OCI-LY7 (cell line): ENCODE results near the gene RNF169.

Experiments used
- EZH2phosphoT487 ChIP-seq: fragments of 200-600 bp; sonication (generic); IDR thresholded peaks from 2 replicates; pipeline ENCODE4 v1.6.1; 2018; ENCODE audit warnings: low read depth, borderline replicate concordance, mild to moderate bottlenecking, mixed run types, antibody characterized with exemption, low read length, moderate library complexity, mixed read lengths
- TF ChIP-seq, protein P1 (sequence below): fragments of 200-600 bp; sonication (generic); conservative IDR thresholded peaks from 2 replicates; pipeline ENCODE4 v1.5.1; 2014; ENCODE audit warnings: mild to moderate bottlenecking, antibody characterized with exemption, low read length, moderate library complexity, mixed read lengths

DNA sequence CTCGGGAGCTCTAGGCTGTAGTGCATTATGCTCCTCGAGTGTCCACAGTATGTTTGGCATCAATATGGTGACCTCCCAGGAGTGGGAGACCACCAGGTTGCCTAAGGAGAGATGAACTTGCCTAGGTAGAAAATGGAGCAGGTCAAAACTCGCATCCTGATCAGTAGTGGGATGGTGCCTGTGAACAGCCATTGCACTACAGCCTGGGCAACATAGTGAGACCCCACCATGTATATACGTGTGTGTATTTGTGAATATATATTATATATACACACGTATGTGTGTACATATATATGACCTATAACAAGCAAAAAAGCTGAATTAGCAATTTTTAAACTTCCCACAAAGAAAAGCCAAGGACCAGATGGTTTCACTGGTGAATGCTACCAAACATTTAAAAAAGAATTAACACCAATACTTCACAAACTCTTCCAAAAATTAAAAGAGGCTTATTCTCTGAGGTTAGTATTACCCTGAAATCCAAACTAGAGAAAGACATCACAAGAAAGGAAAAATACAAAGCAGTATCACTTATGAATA, 97.4 kb downstream of the RNF169 start:
- TF ChIP-seq, protein P1, sequence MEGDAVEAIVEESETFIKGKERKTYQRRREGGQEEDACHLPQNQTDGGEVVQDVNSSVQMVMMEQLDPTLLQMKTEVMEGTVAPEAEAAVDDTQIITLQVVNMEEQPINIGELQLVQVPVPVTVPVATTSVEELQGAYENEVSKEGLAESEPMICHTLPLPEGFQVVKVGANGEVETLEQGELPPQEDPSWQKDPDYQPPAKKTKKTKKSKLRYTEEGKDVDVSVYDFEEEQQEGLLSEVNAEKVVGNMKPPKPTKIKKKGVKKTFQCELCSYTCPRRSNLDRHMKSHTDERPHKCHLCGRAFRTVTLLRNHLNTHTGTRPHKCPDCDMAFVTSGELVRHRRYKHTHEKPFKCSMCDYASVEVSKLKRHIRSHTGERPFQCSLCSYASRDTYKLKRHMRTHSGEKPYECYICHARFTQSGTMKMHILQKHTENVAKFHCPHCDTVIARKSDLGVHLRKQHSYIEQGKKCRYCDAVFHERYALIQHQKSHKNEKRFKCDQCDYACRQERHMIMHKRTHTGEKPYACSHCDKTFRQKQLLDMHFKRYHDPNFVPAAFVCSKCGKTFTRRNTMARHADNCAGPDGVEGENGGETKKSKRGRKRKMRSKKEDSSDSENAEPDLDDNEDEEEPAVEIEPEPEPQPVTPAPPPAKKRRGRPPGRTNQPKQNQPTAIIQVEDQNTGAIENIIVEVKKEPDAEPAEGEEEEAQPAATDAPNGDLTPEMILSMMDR, result no peak
- TF ChIP-seq EZH2phosphoT487, result no peak
